GM18870 (cell line): Measurements from ENCODE around the gene SQSTM1.
A peak's percentile ranks its signal among the peaks of the same experiment; 100 is the strongest.
"Not testable (repeated sequence)": the region's sequence is repeated elsewhere in the genome, so short reads cannot be mapped to it uniquely, and the experiment has no call there.

ENCODE experiments used
- ATAC-seq: cut with Tn5 transposase; IDR thresholded peaks from one replicate; pipeline ENCODE4 v1.9.1; 2021; ENCODE audit warnings: moderate library complexity; ENCODE audit not compliant: unreplicated experiment

Gene SQSTM1

DNA sequence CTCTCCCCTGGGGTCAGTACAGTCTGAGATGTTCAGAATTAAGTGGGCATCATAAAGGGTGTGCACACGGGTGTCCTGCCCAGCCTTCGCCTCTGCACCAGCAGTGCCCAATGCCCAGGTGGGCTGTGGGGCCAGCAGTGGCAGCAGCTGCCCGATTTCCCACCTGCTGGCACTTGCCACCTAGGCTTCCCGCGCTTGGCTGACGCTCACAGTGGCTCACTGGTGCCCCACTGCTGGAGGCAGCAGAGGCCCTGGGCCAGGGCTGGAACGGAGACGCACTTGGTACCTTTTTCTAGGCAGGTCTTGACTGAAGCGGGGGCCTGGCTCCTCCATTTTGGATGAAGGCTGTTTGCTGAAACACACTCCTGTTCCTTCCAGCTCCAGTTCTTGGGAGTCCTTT lies 20.9 kb downstream of the SQSTM1 start:
- ATAC-seq = no peak

DNA sequence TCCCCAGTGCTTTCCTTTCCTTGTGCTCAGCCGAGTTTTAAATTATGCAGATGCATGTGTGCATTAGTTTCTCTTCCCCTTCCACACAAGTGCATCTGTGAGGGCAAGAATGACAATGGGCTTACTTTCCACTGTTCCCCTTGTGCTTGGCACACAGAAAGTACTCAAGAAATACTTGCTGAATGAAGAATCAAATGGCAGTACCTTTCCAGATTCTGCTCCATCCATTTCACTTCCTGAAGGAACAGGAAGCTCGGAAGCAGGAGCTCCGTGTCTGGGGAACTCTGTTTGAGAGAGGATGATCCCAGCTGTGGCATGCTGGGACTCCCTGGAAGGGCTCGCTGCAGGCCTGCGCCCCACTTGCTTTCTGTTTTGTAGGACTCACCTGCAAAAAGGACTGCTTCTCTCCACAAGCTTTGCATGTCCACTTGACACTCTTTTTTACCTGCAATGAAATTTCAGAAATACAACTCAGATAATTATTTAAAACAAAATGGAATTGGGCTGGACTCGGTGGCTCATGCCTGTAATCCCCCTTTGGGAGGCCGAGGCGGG lies 32.4 kb downstream of the SQSTM1 start:
- peak; percentile 77 for ATAC-seq

DNA sequence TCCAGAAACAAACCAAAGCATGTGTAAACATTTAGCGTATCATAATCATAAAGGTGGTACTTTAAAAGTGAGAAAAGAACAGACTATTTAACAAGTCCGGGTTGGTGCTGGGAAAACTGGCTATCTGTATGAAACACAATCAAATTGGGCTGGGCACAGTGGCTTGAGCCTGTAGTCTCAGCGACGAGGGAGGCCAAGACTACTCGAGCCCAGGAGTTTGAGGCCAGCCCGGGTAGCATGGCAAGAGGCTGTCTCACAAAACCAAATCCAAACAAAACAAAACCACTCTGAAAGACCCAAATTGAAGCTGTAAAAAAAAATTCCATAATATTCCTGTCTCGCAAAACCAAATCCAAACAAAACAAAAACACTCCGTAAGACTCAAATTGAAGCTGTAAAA lies 33.7 kb downstream of the SQSTM1 start:
- no peak for ATAC-seq

DNA sequence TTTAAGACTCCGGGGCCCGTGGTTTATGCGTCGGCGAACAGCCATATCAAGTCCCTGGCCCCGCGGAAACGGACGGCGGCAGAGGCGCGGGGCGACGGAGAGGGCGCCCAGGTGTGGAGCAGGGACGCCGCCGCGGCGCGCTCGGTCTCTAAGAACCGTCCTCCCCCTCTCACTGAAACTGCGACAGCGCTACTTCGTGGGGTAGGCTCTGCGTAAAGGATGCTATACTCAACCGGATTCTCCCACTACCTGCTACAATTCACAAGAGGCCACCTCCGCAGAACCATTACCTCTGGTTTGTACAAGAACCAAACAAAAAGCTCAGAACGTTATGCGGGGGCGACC lies 37.5 kb downstream of the SQSTM1 start:
- ATAC-seq = peak; percentile 22

DNA sequence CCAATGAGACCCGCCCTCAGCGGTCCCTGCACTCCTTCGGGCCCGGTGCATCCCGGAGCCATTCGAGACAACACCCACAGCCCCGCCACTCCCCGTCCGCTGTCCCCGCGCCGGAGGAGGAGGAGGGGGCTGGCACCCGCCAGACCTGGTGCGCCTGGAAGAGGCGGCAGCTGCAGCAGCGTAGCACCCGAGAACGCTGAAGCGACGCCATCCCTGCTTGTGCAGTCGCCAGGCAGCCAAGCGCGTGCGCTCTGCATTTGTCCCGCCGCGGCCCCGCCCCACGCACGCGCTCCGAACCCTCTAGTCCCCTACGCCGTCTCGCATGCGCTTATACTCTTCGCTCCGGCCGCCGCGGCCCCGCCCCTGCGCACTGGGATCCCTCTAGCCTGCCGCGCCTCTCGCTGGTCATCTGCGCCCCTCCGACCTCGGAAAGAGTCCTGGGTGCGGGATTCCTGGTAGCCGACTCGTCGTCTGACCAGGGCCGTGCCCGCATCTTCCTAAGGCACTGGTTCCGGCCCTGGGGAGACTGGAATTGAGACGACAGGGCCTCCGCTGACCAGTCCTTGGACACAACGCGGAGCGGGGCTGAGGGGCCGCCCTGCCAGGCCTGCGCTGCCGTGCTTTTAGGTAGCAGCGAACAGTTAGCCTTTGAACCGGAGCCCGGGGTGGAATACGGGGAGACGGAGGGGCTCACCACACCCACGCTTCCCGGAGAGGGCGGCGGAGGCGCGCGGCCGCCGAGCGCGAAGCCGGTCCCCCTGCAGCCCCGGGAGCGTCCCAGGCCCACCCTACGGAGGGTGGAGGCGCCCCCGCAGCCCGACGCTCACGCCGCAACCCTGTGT lies 38.1 kb downstream of the SQSTM1 start, which contains the start of gene MRNIP:
TSS of gene MRNIP (minus strand) at position 232 of the 842 bp plus-strand sequence. CDS start at position 211, 21 bp downstream.
- peak; percentile 92 for ATAC-seq

DNA sequence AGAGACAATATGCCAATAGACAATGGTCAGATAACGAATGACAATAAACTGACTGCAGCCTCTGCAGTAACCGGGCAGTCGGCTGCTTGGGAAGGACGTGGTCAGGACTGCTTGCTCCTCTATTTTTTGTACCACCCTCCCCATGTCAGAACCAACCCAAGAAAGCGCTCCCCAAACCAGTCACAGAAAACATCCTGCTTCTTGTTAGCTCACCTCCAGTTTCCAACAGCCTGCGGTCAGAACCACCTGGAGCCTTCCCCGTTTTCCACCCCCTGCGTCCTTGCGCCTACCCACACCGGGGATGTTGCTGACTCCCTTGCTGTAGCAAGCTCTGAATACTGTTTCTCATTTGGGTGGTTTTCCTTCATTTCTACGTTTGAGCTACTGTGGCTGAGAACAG lies 39.6 kb downstream of the SQSTM1 start:
- ATAC-seq = no peak

DNA sequence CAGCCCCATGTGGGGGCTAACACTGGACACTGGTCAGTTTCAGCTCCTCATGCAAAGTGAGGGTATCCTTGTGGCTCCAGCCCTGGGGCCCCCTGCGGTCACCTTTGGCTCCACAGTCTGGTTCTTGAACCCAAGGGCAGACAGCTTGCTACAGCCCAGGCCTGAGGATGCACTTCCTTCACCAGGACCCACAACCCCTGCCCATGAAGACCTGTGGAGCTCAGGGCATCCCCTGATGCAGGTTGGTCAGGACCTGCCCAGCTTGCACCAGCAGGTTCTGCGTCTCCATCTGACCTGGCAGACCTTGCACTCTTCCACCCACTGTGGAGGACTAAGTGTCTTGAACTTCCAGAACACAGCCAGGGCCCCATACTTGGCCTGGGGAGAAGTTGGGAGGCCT lies 41.6 kb downstream of the SQSTM1 start:
- no peak for ATAC-seq

DNA sequence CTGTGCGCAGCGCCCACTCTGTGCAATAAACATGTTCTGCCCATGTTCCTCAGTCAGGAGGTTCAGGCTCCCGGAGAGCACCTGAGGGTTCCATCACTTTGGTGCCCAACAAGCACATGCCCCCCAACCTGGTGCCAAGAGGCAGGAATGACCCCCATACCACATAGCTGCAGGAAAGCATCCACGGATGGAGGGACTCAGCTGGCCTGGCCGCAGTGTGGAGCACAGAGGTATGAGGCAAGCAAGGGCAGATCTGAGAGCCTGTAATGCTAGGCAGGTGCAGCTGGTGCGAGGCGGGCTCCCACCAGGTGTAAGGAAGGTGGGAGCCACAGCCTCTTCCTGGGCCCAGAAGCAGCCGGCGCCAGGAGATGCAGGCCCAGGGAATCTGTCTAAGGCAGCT lies 42.2 kb downstream of the SQSTM1 start:
- ATAC-seq = no peak

DNA sequence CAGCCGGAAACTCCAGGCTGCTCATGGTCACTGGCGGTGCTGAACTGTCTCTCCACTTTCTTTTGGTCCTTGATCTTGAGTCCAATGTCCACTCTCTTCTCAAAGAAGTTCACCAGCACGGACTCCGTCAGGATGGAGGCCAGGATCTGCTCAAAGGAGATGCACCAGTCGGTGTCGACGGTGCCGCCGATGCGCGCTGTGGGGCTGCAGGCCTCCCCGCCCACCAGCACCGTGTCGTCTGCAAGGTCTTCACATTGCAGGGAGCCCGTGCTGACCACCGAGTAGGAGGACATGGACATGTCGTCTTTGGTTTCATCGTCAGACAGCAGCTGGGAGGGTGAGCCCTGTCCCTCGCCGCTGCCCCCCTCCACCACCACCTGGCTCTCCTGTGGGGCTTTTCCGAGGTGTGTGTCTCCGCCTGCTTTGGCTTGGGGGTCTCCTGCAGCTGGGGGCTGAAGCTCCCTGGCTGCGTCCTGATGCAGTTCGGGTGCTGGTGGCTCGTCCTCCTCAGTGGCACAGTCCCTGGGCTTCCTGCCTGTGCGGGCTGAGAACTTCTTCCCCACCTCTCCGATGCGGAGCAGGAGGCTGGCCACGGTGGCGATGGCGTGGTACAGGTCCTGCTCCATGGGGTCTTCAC lies 42.9 kb downstream of the SQSTM1 start:
- ATAC-seq = no peak

DNA sequence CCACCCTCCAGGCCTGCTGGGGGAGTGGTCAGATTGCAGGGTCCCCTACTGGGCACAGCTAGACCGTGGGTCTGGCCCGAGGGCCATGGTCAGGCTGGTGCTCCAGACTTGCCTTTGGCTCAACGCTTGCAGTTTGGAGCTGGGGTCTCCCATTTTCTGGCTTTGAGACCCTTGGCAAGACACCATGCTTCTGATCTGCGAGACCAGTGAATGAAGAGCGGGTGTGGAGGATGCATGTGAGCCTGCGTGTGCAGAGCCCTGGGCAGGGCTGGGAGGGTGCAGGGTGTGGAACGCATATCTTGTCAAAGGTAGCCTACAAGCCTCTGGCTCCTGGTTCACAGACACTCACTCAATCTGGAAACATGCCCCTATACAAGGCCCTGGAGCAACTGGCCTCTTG lies 44.0 kb downstream of the SQSTM1 start:
- ATAC-seq = no peak

DNA sequence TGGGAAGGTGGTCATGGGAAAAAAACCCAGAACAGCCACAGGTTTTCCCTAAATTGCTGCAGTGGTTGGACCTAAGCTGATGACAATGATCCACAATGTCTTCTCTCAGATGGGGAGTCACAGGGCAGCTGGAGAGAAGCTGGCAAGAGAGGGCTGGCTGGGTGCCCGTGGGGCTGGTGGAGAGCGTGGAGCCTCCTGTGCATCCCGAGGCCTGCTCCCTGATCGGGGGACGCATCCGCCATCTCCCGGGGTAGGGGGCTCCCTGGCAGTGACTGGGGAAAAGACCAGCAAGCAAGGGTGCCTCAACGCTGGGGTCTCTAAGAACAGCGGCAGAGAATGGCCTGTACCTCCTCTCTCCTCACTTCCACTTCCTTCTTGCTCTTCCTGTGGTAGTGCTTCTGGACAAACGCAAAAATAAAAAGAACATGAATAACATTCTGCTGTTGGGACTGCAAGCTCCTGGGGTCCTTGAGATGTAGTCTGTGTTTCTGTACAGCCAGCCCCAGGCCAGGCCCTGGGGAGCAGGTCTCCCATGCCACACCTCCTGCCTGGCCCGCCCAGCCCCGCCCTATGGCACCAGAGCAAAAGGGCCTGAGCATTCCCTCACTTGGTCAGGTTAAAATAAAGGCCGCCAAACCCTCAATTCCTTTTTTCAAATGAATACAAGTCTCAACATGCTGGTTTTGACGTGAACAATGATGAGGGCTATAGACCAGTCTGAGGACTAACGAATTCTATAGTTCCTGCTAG lies 45.0 kb downstream of the SQSTM1 start:
- ATAC-seq = no peak

DNA sequence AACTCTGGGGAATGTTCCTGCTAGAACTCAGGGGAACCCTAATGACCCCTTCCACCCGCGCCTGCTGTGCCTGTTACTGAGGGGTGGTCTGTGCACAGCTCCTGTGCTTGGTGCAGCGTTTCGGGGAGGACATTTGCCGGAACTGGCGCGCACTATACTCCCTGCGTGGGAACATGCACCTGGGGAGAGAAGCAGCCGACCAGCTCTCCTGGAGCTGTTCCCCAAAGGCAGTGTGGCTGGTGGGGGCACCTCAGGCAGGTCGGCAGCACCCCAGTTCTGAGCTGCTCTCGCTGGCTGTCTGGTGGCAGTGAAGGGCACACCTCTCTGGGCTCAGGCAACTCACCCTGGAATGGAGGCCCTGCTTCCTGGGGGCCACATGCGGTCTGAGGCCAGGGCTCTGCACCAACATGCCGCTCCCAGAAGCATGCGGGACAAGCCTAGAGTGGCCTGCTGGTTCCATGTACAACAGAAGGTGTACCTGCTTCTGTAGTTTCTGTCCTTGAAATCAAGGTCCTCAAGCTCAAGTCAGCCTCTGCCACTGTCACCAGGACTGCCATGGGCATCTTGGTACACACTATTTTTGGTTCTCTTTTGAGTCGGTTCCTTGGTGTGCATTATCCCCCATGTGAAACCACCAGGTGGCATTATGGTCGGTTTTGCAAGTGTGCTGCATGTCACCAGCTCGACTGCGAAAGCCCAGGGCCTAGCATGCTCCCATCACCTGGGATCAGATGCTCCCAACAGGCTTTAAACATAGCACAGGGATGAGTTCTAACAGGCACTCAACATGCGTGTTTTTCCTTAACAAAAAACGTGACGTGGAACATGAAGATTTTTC lies 45.8 kb downstream of the SQSTM1 start:
- ATAC-seq = no peak

DNA sequence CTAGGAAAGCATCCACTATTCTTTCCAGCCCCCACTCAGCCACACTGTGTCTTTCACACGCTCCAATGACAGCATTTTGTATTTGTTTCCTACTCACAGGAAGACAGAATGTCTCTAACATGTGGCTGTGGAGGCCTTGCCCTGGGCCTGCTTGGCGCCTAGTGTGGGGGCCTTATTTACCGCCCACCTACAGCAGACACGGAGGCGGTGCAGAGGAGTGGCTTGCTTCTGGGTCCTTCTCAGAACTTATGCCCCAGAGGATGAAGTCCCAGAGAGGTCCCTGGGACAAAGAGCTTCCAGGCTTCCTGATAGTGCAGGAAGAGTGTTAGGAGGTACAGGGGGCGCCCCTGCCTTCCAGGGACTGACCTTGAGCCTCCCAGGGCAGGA lies 46.4 kb downstream of the SQSTM1 start:
- no peak for ATAC-seq

DNA sequence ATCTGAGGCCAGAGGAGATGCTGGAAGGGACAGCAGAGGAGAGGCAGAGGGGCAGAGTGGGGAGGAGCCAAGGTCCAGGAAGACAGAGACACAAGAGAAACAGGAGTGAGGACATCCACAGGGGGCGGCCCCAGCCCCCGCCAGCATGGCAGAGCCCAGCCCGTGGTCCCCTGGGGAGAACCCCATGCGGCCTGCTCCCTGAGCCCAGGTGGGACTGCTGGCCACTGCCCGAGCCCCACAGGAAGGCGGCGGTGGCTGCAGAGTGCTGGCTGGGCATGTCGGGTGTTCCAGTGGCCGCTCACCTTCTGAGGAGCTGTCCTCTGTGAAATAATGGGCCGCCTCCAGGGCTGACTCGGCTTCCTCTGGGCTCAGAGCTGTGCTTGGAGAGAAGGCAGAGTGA lies 46.8 kb downstream of the SQSTM1 start:
- no peak for ATAC-seq

DNA sequence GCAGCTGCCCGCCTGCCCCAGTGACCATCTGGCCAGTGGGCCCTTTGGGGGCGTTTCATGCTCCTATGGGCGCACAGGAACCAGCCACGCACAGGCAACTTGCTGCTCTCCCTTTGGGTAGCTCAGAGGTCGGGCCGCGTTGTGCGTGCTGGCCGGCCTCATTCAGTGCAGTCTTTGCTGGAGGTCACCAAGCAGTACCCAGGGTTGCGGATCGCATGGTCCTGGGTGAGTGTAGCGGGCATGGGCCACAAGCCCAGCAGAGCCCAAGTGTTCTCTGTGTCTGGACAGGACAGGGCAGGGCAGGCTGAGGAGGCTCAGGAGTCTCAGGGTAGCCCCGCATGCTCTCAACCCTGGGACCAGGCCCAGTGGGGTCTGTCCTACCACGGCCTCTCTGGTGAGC lies 47.8 kb downstream of the SQSTM1 start:
- no peak for ATAC-seq

DNA sequence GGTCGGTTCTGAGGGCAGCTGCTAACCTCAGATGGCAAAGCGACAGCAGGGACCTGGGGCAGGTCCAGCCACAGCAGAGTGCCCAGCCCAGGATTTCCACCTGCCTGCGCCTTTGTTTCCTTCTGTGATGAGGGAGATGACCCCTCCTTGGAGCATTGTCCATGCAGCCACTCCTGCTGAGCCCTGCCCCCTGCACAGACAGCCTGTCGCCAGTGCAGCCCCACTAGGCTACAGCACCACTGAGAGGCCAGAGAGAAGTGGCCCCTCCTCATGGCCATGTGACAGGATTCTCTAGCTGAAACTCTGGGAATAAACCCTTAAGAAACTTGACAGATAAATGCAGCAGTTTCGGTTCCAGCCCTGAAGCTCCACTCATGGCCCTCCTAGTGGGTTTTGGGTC lies 48.4 kb downstream of the SQSTM1 start:
- no peak for ATAC-seq

DNA sequence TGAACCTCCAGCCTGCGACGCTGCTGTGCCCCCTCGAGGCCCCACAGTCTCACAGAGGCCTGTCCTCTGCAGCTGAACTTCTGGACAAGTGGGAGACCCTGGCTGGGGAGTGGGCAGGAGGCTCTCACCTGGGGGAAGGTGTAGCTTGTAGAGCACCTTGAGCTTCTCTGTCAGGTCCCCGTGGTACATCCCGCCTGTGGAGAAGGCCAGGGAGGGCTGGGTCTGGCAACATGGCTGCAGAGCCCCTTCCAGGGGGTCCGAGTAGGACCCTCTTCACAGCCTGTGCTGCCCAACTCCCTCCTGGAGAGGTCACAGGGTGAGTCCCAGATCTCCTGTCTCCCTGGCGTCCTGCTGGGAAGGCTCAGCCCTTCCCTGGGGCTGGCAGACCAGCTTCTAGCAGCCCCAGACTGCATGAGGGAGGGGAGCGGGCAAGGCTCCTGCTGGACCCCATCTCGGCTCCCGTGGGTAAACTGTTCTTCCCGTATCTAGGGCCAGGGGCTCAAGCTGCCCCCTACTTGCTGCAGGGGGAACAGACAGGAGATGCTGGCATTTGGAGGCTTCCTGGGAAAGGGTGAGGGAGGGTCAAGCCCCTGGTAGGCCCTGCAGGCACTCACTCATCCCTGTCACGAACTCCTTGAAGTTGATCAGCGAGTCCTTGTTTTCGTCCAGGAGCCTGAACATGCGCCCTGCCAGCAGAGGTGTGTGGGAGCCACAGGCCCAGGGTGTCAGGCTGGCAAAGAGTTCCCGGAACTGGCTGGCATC lies 49.1 kb downstream of the SQSTM1 start:
- no peak for ATAC-seq

DNA sequence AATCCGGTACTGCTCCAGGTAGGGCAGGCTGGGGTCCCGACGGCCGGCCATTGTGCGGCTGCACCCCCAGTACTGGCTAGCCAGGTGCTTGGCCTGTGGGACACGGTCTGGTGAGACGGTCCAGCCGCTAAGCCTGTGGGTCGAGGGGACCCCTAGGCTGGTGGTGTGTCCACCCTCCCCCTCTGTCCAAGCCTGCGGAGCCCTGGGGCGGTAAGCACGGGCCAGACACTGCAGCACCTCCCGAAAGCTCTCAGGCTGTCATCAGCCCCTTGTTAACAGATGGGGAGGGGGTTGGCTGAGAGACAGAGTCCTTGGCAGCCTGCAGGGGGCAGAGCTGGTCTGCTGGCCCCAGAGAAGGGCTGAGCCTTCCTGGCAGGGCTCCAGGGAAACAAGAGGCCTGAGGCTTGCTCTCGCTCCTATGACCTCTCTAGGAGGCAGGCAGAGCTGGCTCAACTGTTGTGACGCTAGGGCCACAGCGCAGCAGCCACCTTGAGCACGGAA lies 49.7 kb downstream of the SQSTM1 start:
- no peak for ATAC-seq

DNA sequence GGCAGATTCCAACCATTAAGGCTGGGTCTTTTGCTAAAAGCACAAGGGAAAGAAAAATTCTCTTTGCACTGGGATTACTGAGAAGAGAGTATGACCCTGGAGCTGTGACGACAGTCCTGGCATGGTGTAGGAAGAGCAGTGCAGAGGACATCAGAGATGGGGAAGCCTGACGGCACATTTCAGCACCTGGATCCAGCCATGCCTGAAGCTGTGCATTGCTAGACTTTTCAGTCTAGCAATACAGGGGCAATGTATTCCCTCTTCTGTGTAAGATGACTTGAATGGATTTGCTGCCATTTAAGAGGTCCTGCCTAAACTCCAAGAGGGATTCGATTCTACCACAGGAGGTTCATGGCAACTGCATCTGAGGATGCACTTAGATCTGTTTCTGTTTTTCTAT lies 50.2 kb downstream of the SQSTM1 start:
- no peak for ATAC-seq

DNA sequence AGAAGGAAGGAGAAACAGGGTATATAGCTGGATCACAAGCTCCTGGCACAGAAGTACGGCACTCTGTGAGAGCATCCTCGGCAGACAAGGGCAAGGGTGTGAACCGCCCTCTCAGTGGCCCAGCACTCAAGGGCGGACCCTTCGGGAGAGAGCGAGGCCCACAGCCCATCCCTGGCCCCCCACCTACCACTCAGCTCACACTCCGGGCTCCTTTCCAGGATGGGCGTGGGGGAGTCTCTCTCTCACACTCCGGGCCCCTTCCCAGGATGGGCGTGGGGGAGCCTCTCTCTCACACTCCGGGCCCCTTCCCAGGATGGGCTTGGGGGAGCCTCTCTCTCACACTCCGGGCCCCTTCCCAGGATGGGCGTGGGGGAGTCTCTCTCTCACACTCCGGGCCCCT lies 50.8 kb downstream of the SQSTM1 start:
- not testable (repeated sequence) for ATAC-seq
